ENCODE data around the gene CCDC97.

DNA sequence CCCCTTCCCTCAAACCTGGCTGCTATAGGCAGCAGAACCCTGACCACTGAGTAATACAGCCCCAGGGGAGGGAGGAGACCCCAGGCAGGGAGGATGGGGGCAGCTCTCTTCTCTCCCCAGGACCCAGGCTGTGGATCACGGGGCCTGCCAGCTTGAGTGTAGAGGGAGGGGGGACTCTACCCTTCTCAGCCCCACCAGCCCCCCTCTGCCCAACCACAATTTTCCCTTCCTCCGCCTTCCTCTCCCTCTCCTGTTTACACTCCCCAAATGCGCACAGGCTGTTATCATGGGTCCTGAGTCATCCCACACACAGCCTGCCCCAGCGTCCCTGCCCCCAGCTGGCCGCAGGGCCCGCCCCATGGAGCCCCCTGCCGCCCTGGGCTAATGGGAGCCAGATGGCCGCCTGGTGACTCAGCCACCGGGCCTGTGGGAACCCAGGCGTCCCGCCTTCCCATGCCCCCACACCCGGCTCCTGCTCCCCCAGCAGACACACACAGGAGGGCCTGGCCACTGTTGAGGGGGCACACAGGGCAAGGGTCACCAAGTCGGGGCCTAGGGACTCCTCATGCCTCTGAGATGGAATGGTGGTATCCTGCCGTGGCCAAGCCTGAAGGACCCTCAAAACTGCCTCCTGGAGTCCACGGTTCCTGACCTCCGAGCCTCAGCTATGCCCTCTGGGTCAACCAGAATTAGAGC lies 13.6 kb downstream of the CCDC97 start:
- TF ChIP-seq, protein P1, sequence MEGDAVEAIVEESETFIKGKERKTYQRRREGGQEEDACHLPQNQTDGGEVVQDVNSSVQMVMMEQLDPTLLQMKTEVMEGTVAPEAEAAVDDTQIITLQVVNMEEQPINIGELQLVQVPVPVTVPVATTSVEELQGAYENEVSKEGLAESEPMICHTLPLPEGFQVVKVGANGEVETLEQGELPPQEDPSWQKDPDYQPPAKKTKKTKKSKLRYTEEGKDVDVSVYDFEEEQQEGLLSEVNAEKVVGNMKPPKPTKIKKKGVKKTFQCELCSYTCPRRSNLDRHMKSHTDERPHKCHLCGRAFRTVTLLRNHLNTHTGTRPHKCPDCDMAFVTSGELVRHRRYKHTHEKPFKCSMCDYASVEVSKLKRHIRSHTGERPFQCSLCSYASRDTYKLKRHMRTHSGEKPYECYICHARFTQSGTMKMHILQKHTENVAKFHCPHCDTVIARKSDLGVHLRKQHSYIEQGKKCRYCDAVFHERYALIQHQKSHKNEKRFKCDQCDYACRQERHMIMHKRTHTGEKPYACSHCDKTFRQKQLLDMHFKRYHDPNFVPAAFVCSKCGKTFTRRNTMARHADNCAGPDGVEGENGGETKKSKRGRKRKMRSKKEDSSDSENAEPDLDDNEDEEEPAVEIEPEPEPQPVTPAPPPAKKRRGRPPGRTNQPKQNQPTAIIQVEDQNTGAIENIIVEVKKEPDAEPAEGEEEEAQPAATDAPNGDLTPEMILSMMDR (IDR thresholded peaks at IDR 0.05; ENCODE audit: low read depth, low read length): no peak
- no peak for TF ChIP-seq EZH2phosphoT487 (IDR thresholded peaks at IDR 0.05; ENCODE audit: low read depth)

All from OCI-LY3 (cell line).